Erythroblast (primary cell): Measurements from ENCODE around the gene SLC7A4.

ENCODE experiments used
- GATA1 ChIP-seq: IDR thresholded peaks from 2 replicates; pipeline ENCODE4 v1.6.1; 2011; ENCODE audit warnings: low read depth, mild to moderate bottlenecking, control low read depth, low read length, moderate library complexity
- POLR2A ChIP-seq: IDR thresholded peaks from 2 replicates; pipeline ENCODE4 v1.6.1; 2011; ENCODE audit warnings: mild to moderate bottlenecking, low read length

DNA sequence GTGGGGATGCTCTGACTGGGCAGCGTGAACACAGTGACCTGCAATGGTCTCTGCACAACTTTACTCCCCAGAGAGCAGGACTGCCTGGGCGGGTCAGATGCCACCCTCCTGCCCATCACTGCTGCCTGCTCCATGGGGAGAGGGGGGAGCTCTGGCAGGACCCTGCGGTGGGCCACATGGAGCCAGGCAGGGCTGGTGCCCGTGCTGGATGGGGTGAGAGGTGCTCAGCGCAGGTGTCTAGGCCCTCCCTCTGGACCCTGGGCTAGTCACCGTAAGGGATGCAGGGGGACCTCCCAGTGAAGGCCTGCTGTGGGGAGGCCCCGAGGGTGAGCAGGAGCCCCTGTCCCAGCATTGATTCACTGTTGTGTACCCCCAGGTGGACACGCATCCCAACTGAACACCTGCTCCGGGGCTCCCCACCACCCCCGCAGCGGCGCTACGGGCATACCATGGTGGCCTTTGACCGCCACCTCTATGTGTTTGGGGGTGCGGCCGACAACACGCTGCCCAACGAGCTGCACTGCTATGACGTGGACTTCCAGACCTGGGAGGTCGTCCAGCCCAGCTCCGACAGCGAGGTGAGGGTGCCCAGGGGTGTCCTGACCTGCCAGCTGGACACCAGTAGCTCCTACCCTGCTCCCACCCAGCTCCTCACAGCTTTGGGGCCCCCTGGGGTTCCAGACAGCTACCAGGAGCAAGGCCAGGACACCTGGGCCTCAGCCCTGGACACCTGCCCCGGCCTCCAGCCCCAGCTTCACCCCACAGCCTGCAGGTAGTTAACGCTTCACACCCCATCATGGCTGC, 40.9 kb downstream of the SLC7A4 start:
- TF ChIP-seq POLR2A (no peak), GATA1 (no peak)
